GM18909 (cell line): Measurements from ENCODE around the gene TSKS.

ENCODE experiments used
- ATAC-seq: cut with Tn5 transposase; IDR thresholded peaks from one replicate; pipeline ENCODE4 v1.9.1; 2021; ENCODE audit warnings: mild to moderate bottlenecking; ENCODE audit not compliant: unreplicated experiment, poor library complexity

The TSKS gene

DNA sequence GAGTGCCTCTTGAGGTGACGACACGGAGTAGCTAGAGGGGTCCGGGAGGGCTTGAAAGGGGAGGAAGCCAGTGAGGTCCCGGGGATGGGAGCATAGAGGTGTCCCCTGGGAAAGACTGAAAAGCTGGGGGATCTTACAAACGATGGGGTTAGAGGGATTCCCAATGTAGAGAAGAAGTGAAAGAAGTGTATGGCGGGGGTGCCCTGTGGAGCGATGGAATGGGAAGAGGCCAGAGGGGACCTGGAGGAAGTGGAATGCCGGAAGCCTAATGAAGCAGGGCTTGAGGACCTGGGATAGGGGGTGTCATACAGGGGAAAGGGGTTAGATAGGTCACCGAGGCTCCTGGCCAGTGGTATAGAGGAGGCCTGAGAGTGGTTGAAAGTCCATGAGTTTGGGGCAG, 4.3 kb upstream of the TSKS start:
- ATAC-seq, result no peak

DNA sequence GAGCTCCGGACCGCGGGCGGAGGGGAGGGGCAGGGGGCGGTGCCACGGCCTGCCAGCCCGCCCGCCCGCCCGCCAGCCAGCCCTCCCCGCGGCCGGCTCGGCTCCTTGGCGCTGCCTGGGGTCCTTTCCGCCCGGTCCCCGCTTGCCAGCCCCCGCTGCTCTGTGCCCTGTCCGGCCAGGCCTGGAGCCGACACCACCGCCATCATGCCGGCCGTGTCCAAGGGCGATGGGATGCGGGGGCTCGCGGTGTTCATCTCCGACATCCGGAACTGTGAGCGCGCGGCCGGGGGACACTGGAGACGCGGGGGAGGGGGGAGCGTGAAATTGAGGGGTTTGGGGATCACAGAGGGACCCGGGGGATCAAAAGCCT, 3.8 kb upstream of the TSKS start, which contains the start of gene AP2A1:
Gene AP2A1, plus strand, starts transcription at position 72 of the 370 bp plus-strand sequence. Its CDS starts 133 bp downstream, at position 205.
- no peak for ATAC-seq

DNA sequence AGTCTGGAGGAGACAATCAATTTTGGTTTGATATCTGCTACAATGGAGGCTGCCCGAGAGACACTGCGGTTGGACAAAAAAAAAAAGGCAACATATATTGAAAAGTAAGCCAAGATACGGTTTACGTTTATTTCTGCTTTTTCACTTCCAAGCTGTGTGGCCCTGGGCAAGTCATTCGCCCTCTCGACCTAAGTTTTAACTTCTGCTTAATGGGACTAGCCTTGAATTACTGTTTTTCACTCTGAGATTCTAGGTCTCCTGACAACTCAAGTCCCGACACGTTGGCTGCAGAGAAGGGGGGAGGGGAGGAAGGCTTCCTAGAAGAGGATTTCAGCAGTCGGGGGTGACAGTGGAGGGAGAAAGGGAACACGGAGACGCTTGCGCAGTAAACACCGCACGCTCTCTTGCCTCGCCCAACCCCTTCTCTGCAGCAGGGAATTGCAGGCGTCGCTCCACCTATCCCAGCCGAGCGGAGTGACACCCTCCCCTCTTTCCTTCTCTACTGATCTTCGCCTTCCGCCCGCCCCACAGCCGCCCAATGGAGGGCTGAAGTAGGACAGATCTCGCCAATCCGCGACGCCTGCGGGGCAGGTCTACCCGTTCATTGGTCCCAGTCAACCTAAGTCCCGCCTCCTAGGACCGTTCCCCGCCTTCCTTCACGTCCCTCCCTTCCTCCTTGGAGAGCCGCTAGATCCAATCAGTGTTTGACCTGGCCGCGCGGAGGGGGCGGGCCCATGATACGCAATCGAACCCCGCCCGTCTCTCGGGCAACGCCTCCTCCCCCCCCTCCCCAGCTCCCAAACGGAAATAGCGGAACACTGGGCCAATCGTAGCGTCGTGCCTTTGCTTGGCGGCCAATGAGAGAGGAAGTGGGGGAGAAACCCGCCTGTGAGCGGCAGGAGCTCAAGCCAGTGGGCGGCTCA, 3.2 kb upstream of the TSKS start:
- peak; percentile 94 for ATAC-seq

DNA sequence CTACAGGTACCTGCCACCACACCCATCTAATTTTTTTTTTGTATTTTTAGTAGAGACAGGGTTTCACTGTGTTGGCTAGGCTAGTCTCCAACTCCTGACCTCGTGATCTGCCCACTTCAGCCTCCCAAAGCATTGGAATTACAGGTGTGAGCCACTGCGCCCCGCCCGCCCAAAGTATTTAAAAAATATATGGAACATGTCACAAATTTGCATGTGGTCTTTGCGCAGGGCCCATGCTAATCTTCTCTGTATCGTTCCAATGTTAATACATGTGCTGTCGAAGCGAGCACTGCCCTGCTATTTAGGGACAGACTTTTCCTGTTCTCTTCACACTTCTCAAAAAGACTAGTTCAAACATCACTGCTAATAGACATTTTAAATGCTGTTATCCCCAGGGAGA, 1.2 kb upstream of the TSKS start:
- no peak for ATAC-seq

DNA sequence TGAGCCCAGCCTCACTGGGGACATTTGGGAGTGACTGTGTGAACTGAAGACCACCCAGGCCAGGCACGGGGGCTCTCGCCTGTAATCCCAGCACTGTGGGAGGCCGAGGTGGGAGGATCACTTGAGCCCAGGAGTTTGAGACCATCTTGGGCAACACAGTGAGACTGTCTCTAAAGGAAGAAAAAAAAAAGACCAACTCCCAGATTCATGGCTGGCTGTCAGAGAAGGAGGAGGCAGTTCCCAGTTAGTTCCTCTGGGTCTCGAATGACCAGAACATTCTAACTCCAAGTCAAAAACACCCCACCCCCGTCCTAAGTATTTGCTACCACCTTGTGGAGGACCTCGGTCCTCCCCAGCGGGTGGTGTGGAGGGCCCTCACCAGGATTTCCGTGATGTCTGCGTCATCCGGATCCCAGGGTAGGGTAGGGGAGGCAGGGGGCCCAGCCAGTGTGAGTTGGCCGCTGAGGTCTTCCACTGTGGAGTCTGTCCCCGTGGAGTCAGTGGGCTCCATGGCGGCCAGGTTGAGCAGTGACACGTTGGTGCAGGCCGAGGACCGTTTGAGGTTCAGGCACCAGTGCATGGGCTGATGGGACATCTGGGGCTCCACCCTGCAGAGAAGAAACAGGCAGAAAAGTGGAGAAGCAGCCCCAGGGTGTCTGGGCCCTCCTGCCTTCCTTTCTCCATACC, 1.3 kb downstream of the TSKS start:
- no peak for ATAC-seq

DNA sequence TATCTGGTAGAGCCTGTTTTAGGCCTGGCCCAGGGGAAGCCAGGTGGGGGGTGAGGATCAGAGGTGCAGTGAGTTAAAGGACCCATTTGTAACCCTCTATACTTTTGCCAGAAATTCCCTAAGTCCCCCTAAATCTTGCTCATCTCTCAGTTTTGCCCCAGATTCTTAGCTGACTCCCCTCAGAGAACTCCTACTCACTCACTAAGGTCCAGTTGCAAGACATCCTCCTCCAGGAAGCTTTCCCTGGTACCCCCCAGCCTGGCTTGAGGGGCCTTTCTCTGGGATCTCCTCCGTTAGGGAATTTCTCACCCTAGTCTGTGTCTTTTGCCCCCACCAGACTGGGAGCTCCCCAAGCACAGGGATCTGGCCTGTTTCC, 1.9 kb downstream of the TSKS start:
- no peak for ATAC-seq

DNA sequence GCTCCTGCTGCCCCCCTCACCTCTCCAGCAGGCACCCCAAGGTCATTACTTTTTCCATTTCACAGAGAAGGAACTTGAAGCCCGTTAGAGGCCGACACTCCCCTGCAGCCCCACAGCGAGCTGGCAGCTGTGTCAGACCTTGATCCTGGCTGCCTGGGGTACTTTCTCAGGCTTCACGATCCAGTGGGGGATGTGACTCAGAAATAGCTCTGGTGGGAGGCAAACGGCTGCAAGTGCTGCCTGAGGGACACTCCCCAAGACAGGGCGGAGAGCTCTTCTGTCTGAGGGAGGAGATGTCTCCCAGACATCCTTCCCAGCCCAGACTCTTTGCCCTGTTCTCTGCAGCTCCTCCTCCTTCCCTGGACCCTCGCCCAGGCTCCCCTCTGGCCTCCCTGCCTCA, 4.8 kb downstream of the TSKS start:
- ATAC-seq, result no peak

DNA sequence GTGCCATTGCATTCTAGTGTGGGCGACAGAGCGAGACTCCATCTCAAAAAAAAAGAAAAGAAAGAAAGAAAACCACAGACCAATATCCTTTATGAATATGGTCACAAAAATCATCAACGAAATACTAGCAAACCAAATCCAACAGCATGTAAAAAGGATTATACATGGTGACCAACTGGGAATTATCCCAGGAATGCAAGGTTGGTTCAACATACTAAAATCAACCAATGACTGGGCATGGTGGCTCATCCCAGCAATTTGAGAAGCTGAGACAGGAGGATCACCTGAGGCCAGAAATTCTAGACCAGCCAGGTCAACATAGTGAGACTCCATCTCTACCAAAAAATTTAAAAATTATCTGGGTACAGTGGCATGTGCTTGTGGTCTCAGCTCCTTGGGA, 7.2 kb downstream of the TSKS start:
- ATAC-seq, result no peak

DNA sequence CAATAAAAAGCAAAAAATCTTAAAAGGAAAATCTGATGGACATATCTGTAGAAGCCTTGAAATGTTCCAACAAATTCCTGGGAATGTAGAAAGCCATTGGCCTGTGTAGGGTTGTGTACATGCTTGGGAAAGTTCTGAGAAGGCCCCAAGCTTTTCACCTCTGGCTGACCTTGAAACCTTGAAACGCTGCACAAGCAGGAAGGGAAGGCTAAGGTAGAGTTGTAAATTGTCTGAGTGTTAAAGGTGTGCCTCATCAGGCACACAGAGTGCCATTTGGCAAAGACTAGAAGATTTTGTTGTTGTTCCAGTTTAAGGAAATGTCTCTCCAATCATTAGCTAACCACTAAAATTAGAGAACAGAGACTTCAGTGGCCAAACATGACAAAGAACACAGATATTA, 10.4 kb downstream of the TSKS start:
- ATAC-seq, result no peak

DNA sequence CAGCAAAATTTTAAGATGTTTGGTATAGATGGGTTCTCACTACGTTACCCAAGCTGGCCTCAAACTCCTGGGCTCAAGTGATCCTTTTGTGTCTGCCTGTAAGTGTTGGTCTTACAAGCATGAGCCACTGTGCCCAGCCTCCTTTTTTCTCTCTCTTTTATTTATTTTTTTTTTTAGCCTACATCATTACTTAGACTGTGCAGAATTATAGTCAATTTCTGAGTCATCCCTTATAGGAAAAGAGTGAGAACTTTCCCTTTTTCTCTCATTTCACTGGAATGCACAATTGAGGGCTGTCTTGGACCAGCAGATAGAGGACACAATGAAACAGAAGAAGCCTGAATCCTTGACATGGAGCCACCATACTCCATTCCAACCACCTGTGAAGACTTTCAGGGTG, 13.3 kb downstream of the TSKS start:
- ATAC-seq, result no peak

DNA sequence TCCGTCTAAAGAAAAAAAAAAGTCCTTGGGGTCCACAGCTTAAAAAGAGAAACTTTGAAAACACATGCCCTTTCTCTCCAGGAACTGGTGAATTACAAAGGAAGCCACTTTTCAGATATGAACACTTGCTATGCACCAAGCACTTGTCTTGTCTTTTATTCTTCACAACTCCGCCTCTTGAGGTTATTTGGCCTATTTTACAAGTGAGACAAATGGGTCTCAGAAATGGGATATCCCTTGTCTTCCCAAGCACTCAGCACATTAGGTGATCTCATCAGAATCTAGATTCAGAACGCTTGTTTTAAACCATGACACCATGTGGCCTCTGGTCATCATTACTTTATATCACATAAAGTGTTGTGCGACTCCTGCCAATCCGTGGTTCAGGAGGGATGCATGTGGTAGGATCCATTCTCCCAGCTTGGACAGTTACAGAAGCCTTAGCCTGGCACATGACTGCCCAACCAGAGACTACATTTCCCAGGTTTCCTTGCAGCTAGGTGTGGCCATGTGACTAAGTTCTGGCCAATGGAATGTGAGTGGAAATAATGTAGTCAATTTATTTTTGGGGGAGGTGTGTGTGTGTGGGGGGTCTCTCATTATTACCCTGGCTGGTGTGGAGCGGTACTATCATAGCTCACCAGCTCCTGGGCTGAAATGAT, 13.9 kb downstream of the TSKS start:
- no peak for ATAC-seq

DNA sequence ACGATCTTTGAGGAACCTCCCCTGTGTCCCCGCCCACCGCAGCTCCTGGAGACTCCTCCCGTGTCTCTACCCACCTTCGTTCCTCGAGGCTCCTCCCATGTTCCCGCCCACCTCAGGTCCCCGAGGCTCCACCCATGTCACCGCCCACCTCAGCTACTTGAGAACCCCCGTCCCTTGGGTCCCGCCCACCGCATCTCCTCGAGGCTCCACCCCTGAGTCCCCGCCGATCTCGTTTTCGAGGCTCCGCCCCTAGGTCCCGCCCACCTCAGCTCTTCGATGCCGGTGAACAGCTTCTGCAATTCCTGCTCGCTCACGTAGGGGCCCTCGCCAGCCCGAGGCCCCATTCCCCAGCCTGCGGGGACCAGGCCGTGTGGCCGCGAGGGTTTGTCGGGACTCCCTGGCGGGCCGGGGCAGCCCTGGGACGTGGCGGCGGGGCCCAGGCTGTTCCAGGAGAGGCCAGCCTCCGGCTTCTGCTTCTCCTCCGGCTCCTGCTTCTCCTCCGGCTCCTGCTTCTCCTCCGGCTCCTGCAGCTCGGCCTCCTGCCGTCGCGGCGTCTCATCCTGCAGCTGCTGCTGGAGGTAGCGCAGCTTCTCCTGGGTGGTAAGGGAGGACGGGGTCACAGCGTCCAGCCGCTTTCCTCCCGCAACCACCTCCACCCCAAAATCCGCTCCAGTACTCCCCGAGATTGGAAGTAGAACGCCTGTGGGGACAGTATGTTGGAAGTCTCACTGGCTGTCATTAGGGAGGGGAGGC, 16.7 kb downstream of the TSKS start:
- ATAC-seq, result no peak

DNA sequence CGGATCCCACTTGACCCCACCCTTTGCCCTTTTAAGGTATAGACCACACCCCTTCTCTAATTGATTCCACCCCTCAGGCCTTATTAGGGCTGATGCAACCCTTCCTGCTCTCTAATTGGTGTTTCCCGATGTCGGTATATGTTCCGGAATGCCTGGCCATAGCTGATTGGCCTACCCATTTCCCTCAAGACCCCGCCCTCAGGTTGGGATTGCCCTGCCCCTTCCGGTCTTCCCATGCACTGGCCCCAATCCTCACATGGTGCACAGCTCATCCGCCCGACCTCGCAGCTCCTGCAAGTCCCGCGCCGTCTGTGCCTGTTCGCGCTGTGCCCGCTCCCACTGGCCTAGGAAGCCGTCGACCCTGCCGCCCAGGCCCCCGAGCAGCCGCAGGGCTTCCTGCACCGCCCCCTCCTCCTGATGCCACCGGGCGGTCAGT, 18.1 kb downstream of the TSKS start:
- ATAC-seq, result no peak

DNA sequence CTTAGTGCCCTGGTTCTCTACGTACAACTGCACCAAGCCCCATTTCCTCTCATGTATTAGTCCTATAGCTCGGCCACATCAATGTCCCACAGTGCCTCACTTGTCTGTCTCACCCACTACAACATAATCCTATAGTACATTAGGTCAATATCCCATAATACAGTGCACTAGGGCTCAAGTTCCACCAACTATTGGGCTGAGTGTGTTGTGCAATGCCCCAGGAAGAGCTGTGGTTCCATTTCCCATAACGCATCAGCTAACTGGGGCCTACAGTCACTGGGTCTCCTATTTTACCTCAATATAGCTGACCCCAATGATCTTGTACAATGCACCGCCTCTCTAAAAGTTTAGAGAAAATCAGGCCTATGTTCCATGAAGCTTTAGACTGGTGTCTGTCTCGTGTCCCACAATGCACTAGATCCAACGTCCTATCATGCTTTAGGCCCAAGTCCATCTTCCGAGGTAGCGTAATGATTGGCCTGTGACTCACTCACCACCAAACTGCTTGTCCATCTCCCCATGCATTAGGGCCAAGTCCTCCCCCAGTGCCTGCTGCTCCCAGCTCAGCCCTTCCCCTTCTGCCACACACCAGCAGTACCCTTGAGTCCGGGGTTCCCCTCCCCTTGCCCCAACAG, 21.8 kb downstream of the TSKS start:
- no peak for ATAC-seq

DNA sequence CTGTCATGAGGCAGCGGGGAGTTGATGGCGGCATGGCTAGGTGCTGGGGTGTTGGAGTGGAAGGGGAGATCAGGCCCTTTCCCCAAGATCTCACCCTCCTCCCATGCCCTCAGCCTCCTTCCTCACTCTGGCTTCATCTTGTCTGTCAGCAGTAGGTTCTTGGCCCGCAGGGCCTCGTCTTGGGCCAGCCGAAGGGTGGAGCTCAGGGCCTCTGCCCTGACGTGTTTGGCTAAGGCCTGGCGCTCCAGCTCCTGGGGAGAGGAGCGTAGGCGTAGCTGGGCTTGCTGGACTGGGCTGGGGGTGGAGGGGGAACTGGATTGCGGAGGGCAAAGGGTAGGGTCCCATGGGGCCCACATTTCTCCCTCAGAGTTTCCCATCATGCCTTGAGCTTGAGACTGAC, 23.2 kb downstream of the TSKS start:
- no peak for ATAC-seq

DNA sequence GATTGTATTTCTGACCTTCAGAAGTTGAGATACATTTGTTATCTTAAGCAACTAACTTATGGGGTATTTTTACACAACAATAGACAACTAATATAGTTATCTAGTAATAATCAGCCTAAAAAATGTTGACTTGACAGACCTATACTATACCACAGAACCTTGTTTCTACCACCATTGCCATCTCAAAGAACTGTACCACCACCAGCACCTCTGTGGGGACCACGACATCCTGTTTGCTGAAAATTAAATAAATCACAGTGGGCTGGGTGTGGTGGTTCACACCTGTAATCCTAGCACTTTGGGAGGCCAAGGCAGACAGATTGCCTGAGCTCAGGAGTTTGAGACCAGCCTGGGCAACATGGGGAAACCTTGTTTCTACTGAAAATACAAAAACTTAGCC, 24.0 kb downstream of the TSKS start:
- ATAC-seq, result no peak

DNA sequence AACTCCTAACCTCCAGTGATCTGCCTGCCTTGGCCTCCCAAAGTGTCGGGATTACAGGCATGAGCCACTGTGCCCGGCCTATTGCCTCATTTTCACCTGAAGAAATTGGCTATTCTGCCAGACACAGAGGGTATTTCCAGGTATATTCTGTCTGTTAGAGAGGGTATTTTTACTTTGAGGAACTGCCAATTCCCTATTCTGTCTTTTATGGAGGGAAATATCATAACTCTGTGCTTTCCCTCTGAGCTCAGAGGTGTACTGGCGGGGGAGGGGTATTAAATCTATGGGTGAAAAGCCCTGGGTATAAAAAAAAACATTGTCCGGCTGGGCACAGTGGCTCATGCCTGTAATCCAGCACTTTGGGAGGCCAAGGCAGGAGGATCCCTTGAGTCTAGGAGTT, 24.8 kb downstream of the TSKS start:
- no peak for ATAC-seq

DNA sequence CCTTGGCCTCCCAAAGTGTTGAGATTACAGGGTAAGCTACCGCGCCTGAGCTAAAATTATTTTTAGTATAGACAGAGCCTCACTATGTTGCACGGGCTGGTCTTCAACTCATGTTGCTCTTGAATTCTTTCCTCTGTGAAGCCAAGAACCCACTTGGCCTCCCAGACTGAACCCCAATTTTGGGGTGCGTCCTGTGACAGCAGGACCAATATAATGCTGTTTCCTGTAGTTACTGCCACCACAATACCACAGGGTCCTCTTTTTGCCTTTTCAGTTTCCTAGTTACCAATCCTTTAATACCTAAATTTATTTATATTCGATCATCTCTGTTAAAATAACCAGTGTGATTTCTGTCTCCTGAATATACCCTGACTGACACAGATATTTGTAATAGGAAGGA, 32.9 kb downstream of the TSKS start:
- no peak for ATAC-seq

DNA sequence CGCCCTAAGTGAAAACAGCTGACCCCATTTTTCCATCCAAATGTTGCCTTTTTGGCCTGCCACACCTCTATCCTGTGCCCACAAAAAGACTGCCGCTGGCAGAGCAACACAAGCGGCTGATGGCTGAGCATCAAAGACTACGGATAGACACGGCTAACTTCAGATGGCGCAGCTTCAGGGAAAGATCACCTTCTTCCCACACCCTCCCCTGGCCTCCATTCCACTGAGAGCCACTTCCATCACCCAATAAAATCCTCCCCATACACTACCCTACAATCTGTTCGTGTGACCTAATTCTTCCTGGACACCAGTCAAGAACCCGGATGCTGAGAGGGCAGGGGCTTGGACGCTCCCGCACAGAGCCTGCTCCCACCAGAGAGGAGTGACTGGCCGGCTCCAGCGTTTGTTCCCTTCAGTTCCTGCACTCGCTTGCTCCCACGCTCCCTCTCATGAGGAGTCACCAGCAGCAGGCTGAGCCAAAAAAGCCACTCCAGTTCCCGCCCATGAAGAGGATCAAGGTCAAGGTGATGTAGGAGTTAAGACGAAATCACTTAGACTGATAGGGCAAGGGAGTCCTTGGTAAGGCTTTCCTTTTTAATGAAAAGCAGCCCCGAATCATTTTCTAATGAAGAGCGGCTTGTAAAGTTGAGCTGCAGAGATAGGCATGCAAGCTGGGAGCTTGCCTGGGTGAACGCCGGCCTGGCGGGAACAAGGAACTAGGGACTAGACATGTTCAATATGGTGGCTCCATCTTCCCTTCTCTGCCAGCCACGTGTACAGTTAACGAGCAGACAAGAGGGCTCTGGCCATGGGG, 35.7 kb downstream of the TSKS start:
- no peak for ATAC-seq
